ENCODE results near the gene EXT2.

GRCh38 chr11:44269369-44270351, 174.2 kb downstream of the EXT2 start:
- TF ChIP-seq CTCF (IDR thresholded peaks at IDR 0.05; ENCODE audit: low read depth, low read length) (no peak), EZH2phosphoT487 (IDR thresholded peaks at IDR 0.05; ENCODE audit: low read depth) (no peak)

All from OCI-LY3 (cell line).